ENCODE data around the gene EFCAB5. TPM values are rescaled to one million over a fixed set of nuclear protein-coding genes. Genes with fewer than 3 reads are reported as not detected.
A peak's percentile ranks its signal among the peaks of the same experiment; 100 is the strongest.
"Not testable (repeated sequence)": the region's sequence is repeated elsewhere in the genome, so short reads cannot be mapped to it uniquely, and the experiment has no call there.

The EFCAB5 gene
- total and polyA plus RNA-seq, 10 of the 15 experiments (the other 5 are each of a cell fraction or from before 2014, with no cell fraction given) = 0.39 to 2.6 (median 1.0) TPM

DNA sequence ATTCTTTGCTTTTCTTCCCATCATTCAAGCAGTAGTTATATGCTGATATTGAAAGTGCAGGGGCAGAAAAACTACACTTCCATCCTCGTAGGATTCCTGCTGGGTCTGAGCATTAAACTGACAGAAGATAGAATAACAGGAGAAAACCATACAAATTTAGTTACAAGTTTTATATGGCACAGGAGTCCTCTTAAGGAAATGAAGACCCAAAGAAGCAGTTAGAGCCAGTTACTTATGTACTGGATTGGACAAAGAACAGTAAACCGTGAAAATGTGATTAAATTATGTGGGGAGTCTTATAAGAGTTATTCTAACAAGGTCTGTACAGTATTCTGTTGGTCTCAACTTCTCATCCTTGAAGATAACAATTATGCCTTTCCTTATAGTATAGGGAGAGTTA lies 93.9 kb downstream of the EFCAB5 start (continued):
- TF ChIP-seq NKRF (conservative IDR thresholded peaks at IDR 0.05) = no peak
- no peak for TF ChIP-seq FOXK2 (IDR thresholded peaks at IDR 0.05)
- TF ChIP-seq, protein P1, sequence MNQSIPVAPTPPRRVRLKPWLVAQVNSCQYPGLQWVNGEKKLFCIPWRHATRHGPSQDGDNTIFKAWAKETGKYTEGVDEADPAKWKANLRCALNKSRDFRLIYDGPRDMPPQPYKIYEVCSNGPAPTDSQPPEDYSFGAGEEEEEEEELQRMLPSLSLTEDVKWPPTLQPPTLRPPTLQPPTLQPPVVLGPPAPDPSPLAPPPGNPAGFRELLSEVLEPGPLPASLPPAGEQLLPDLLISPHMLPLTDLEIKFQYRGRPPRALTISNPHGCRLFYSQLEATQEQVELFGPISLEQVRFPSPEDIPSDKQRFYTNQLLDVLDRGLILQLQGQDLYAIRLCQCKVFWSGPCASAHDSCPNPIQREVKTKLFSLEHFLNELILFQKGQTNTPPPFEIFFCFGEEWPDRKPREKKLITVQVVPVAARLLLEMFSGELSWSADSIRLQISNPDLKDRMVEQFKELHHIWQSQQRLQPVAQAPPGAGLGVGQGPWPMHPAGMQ (IDR thresholded peaks at IDR 0.05; ENCODE audit: borderline replicate concordance) = no peak
- no peak for TF ChIP-seq HDAC6 (IDR thresholded peaks at IDR 0.05; ENCODE audit: unreplicated experiment)
- no peak for TF ChIP-seq TARDBP (IDR thresholded peaks at IDR 0.05; ENCODE audit: borderline replicate concordance)
- no peak for TF ChIP-seq CREB1 (IDR thresholded peaks at IDR 0.05; ENCODE audit: low read depth)
- TF ChIP-seq MXI1 (IDR thresholded peaks at IDR 0.05; ENCODE audit: low read depth, low read length) = no peak

- H3K4me3 ChIP-seq; H3K79me2 ChIP-seq (ENCODE audit: control insufficient read depth, insufficient read depth, low read length); H3K4me1 ChIP-seq (ENCODE audit: control insufficient read depth, insufficient read depth, low read length); H3K9ac ChIP-seq (ENCODE audit: control insufficient read depth, insufficient read depth, low read length); H4K20me1 ChIP-seq (ENCODE audit: control insufficient read depth, insufficient read depth); RAD21 ChIA-PET (ENCODE audit: unreplicated experiment); ATAC-seq; H3K4me2 ChIP-seq (ENCODE audit: control insufficient read depth, insufficient read depth); intact Hi-C loops (cut with micrococcal nuclease; ENCODE audit: unreplicated experiment); H3K36me3 ChIP-seq (ENCODE audit: control insufficient read depth in 2 of 2, insufficient read depth in 2 of 2, low read length in 1 of 2); DNase-seq (ENCODE audit: low read depth, low spot score); H3K27me3 ChIP-seq (replicated peaks in 1 of 2; ENCODE audit: control insufficient read depth in 2 of 2, insufficient read depth in 2 of 2, low read length in 1 of 2); in situ Hi-C loops (cut with MboI); FAIRE-seq: not testable (repeated sequence)
- ChIA-PET CTCF (interaction anchor here (0.9 to 2.2 kb wide), 5 partner anchors 10 to 423 kb away, joined by 3 to 10 read pairs (median 3); no protein-coding TSS in a partner anchor), SMC1A (ENCODE audit: uncharacterized antibody, unreplicated experiment) (interaction anchor here (0.6 to 1.6 kb wide), 2 partner anchors 10 to 51 kb away, joined by 4 to 5 read pairs; no protein-coding TSS in a partner anchor), POLR2A (interaction anchor here (0.6 kb wide), 1 partner anchor 290 kb away, joined by 3 read pairs; no protein-coding TSS in a partner anchor)
- Histone ChIP-seq H3K27ac (ENCODE audit: control insufficient read depth, insufficient read depth) (peak overlapping the region; percentile 56), H2AFZ (ENCODE audit: control insufficient read depth, low read depth, low read length) (peak overlapping the region; percentile 52), H3K9me3 (replicated peaks; ENCODE audit: control insufficient read depth, insufficient read depth, low read length) (peaks cover 15% of the 10 kb centered on the region; the same call in 2 of the 3 replicates)
- 61% methylated on average over 5 of the region's 5 CpGs for WGBS (ENCODE audit: insufficient coverage, insufficient replicate concordance, low lambda C conversion rate, missing lambda C conversion rate)
- peak in 1 of 2 experiments; percentile 79; a peak in 2 of 4 replicates for TF ChIP-seq SRF (IDR thresholded peaks at IDR 0.05; ENCODE audit: low read depth in 2 of 2, low read length in 2 of 2)
- TSS peak; percentile 72 for BruUV-seq (replicated peaks)
Observed at GRCh38 chr17:30040719-30041518, 99.5 kb downstream of the EFCAB5 start.

Data from GM12878 (cell line).